HUDEP-2 (cell line): ENCODE data around the gene OR11H1.
"Not testable (repeated sequence)": the region's sequence is repeated elsewhere in the genome, so short reads cannot be mapped to it uniquely, and the experiment has no call there.

Experiments
- DNase-seq, 76 experiments: peaks; one replicate each; lab custom pipeline; 2025; ENCODE audit not compliant: unreplicated experiment in 76 of 76; lab: John Stamatoyannopoulos, UW

Gene OR11H1

GRCh38 chr22:15527892-15528291, at the start of gene OR11H1:
Gene OR11H1, plus strand, starts transcription at chr22:15528192. Its CDS starts 0 bp downstream, at chr22:15528192.
- not testable (repeated sequence) for DNase-seq

GRCh38 chr22:15509967-15510366, 18.0 kb upstream of the OR11H1 start:
- DNase-seq: not testable (repeated sequence)

GRCh38 chr22:15515896-15516295, 12.1 kb upstream of the OR11H1 start:
- not testable (repeated sequence) for DNase-seq

- not testable (repeated sequence) for DNase-seq
These were observed 25.8 kb downstream of the OR11H1 start for GRCh38 chr22:15553767-15554166.

- not testable (repeated sequence) for DNase-seq
These were observed 35.5 kb downstream of the OR11H1 start for GRCh38 chr22:15563461-15563860.

GRCh38 chr22:15565063-15565462, 37.1 kb downstream of the OR11H1 start:
- DNase-seq: not testable (repeated sequence)
